Measurements from ENCODE around the gene MCF2L. TPM values are rescaled to one million over a fixed set of nuclear protein-coding genes. Genes with fewer than 3 reads are reported as not detected.

Gene MCF2L
- total RNA-seq, 2 donors from 2014 or later = 37.4 to 74.8 TPM

DNA sequence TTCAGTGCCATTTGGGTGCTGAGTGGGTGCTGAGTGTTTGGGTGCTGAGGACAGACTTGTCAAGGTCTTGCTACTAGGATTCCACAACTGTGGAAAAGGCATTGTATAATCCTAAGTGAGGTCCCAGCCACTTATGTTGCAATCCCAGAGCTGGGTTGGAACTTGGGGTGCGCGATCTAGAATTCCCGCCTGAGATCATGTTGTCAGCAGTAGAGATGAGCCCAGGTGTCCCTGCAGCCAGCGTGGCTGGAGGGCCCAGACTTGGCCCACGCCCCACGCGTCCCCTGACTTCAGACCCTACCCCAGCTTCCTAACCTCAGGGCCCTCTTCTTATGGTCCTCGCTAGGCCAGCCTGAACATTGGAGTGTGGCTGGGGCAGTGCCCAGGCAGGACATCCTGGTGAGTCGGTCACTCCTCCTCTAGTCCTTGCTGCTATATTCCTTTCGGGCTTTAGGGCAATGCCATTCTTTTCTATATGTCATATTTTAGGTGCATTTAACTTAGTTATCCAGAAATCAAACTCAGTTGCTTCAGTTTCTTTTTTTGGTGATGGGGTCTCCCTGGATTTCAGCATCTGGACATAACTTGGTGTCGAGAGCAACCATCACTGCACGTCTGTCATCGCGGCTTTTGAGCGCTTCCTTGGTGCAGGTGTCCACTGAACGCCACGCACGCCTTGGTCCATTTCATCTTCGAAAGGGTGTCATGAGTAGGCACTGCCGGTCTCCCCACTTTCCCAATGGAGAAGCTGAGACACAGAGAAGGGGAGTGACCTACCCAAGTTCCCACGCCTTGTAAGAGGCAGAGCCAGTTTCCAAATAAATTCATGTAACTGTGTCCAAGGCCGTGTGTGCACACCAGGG is 90.2 kb downstream of the MCF2L start:
- Histone ChIP-seq H3K4me1 (no peaks in the 10 kb centered on the region), H3K27me3 (no peaks in the 10 kb centered on the region), H3K36me3 (replicated peaks in 1 of 2; ENCODE audit: insufficient read depth in 1 of 2, low read depth in 2 of 2) (no peaks in the 10 kb centered on the region), H3K27ac (no peak overlapping the region), H3K4me3 (no peak overlapping the region), H3K9me3 (no peaks in the 10 kb centered on the region)
- no peak for TF ChIP-seq POLR2A (IDR thresholded peaks at IDR 0.05)
- TF ChIP-seq, protein P1, sequence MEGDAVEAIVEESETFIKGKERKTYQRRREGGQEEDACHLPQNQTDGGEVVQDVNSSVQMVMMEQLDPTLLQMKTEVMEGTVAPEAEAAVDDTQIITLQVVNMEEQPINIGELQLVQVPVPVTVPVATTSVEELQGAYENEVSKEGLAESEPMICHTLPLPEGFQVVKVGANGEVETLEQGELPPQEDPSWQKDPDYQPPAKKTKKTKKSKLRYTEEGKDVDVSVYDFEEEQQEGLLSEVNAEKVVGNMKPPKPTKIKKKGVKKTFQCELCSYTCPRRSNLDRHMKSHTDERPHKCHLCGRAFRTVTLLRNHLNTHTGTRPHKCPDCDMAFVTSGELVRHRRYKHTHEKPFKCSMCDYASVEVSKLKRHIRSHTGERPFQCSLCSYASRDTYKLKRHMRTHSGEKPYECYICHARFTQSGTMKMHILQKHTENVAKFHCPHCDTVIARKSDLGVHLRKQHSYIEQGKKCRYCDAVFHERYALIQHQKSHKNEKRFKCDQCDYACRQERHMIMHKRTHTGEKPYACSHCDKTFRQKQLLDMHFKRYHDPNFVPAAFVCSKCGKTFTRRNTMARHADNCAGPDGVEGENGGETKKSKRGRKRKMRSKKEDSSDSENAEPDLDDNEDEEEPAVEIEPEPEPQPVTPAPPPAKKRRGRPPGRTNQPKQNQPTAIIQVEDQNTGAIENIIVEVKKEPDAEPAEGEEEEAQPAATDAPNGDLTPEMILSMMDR (IDR thresholded peaks at IDR 0.05) = no peak
- 92 to 94% methylated on average over 22 of the region's 22 CpGs for WGBS, 2 donors
- ATAC-seq (no peak), DNase-seq (no peak)
- intact Hi-C loops (cut with DNase I) = no loop called here

GRCh38 chr13:113059891-113060290 is 90.9 kb downstream of the MCF2L start:
- Histone ChIP-seq H3K4me3 (no peak overlapping the region), H3K9me3 (no peaks in the 10 kb centered on the region), H3K27ac (no peak overlapping the region), H3K36me3 (replicated peaks in 1 of 2; ENCODE audit: insufficient read depth in 1 of 2, low read depth in 2 of 2) (peaks cover 0 to 2% of the 10 kb centered on the region in 2 donors), H3K27me3 (no peaks in the 10 kb centered on the region), H3K4me1 (no peaks in the 10 kb centered on the region)
- no peak for DNase-seq
- ATAC-seq = no peak
- WGBS, 2 donors = 79 to 94% methylated on average over 10 to 14 of the region's 15 CpGs
- intact Hi-C loops (cut with DNase I) = no loop called here
- TF ChIP-seq, protein P1 (IDR thresholded peaks at IDR 0.05) = no peak
- TF ChIP-seq POLR2A (IDR thresholded peaks at IDR 0.05) = no peak

DNA sequence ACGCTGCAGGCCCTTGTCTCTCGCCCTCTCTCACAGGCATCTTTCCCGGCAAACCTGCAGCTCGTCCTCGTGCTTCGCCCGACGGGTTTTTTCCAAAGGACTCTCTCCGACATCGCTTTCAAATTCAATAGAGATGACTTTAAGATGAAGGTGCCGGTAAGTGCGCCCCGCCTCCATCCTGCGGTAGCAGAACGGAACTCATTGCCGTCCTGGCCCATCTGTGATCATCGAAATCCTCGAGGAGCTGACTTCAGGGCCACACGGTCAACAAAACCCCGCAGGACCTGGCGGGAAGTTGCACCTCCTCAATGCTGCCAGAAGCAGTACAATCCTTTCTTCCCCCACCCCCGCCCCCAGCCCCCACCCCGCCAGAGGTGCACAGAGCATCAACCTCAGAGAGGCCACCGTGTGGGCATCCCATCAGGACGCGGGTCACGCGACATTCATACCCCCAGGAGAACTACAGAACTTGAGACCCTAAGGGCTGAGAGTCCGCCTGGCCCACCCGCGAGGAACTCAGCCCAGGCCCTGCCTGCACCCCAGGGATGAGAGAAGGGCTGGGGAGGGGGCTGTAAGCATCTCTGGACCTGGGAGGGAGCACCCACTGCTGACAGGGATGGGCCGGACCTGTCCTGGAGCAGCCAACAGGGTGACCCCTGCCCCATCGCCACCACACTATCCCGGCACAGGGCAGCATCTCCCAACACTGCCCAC is 91.7 kb downstream of the MCF2L start:
- DNase-seq = no peak
- no peak overlapping the region for H3K27ac ChIP-seq
- H3K4me1 ChIP-seq = no peaks in the 10 kb centered on the region
- 91 to 92% methylated on average over 22 to 34 of the region's 34 CpGs for WGBS, 2 donors
- ATAC-seq = no peak
- no peaks in the 10 kb centered on the region for H3K27me3 ChIP-seq
- TF ChIP-seq POLR2A (IDR thresholded peaks at IDR 0.05) = no peak
- TF ChIP-seq, protein P1 (IDR thresholded peaks at IDR 0.05) = no peak
- no peak overlapping the region for H3K4me3 ChIP-seq
- intact Hi-C loops (cut with DNase I) = no loop called here
- H3K9me3 ChIP-seq = no peaks in the 10 kb centered on the region
- peaks cover 0 to 2% of the 10 kb centered on the region in 2 donors for H3K36me3 ChIP-seq (replicated peaks in 1 of 2; ENCODE audit: insufficient read depth in 1 of 2, low read depth in 2 of 2)

GRCh38 chr13:113061271-113061625 is 92.2 kb downstream of the MCF2L start:
- Histone ChIP-seq H3K9me3 (no peaks in the 10 kb centered on the region), H3K4me1 (no peaks in the 10 kb centered on the region), H3K36me3 (replicated peaks in 1 of 2; ENCODE audit: insufficient read depth in 1 of 2, low read depth in 2 of 2) (peaks cover 0 to 5% of the 10 kb centered on the region in 2 donors), H3K27me3 (no peaks in the 10 kb centered on the region), H3K27ac (no peak overlapping the region), H3K4me3 (no peak overlapping the region)
- intact Hi-C loops (cut with DNase I) = no loop called here
- no peak for DNase-seq
- 92 to 95% methylated on average over 4 to 9 of the region's 9 CpGs for WGBS, 2 donors
- ATAC-seq = no peak
- TF ChIP-seq, protein P1 (IDR thresholded peaks at IDR 0.05) = no peak
- TF ChIP-seq POLR2A (IDR thresholded peaks at IDR 0.05) = no peak

Measured in body of pancreas (tissue), 4 donors.